GM21528 (cell line): ENCODE data around the gene HSPH1.
"Not testable (repeated sequence)": the region's sequence is repeated elsewhere in the genome, so short reads cannot be mapped to it uniquely, and the experiment has no call there.

Experiments
- ATAC-seq: cut with Tn5 transposase; IDR thresholded peaks from one replicate; pipeline ENCODE4 v1.9.1; 2021; ENCODE audit warnings: mild to moderate bottlenecking, moderate library complexity; ENCODE audit not compliant: unreplicated experiment, low FRiP score

Gene HSPH1

DNA sequence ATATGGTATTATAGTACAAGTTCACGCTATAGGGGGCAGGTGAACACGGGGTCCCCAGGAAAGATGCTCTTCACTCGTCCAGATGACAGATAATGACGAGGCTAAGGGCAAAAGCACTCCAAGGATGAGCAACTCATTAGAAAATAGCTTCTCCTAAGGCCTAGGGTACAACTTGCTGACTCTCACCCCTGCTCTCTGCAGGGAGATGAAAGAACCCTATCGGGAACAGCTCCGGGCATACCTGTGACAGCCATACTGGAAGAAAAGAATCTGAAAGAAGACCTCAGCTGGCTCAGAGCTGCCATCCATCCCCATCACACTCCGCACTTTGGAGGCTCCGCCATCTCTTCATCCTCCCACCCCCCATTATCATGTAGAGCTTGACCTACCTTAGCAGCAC, 17.5 kb upstream of the HSPH1 start:
- no peak for ATAC-seq

DNA sequence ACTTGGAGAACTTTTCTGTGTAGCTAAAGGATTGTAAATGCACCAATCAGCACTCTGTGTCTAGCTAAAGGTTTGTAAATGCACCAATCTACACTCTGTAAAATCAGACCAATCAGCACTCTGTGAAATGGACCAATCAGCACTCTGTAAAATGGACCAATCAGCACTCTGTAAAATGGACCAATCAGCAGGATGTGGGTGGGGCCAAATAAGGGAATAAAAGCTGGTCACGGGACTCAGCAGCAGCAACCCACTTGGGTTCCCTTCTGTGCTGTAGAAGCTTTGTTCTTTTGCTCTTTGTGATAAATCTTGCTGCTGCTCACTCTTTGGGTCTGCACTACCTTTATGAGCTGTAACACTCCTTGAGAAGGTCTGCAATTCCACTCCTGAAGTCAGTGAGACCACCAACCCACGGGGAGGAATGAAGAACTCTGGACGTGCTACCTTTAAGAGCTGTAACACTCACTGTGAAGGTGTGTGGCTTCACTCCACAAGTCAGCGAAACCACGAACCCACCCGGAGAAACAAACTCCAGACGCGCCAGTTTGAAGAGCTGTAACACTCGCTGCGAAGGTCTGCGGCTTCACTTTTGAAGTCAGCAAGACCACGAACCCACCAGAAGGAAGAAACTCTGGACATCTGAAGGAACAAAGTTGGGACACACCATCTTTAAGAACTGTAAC, 16.2 kb upstream of the HSPH1 start:
- ATAC-seq = not testable (repeated sequence)

DNA sequence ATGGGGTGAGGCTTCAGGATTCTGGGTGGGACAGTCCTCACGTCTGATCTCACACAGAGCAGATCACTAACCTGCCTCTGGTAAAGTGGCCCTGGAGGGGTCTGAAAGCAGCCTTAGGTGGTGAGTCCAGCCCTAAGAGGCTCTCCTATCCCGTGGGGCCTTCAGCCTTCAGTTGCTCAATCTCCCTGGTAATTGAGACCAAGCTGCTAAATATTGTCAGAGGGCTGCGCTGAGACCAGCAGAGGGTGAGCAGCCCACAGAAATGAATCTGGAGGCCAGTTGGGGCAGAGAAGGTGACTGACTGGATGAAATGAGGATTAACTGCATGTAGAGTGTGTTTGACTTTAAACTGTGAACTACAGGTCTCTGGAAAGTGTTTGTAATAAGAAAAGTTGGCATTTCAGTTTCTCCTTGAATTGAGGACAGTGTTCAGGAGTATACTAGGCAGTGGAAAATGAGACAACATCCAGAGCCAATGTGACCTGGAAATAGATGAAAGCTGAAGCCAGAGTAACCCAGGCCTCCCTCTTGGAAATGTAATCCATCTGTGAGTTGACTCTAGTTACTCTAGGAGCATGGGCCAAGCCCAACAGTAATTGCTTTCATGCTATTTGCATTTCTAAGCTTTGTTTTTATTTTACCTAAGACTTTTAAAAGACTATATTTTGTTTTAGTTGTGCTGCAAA, 14.3 kb upstream of the HSPH1 start:
- no peak for ATAC-seq

DNA sequence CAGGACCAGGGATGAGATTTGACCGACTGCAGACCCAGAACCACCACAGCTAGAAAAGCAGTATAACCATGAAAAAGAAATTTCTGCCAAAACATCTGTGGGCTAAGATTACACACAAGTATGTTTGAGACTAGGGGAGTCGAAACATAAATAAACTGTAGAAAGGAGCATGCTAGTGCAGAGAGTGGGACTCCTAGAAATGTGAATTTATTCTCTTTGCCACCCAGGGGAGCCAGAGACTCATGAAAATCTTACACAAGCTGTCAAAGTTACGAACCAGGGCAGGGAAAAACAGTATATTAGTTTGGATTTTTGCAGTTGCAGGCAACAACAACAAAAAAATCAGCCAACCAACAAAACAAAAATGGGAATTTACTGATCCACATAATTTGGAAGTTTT, 12.3 kb upstream of the HSPH1 start:
- no peak for ATAC-seq

DNA sequence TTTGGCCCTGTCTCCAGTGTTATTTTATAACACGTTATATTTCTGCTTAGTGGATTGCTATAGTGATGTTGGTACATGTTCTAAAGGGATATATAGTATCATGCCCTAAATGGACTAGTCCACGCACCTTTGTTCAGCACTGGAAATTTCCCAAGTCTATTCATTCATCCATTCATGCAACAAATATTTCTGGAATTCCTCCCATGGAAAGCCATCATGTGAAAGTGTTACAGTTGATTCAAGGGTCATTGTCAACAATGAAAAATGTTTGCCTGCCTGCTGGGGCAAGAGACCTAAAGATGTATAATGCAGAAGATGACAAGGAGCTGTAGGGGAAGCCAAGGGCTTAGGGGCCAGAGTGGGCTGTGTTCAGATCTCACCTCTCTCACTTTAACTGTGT, 10.8 kb upstream of the HSPH1 start:
- ATAC-seq = no peak

DNA sequence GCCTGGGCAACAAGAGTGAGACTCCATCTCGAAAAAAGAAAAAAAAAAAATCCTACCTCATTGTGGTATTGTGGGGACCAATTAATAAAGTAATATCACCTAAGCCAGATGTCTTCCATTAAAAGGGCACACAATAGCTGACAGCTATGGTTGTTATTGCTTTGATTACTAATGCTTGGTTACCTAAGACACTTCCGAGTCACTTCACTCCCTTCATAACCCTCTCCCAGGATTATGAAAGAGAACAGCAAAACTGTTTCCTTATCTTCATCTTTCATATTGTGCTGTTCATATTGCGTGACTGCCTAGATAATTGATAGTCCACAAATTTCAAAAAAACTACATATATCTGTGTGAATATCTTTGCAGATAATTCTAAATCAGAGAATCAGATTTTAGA, 10.3 kb upstream of the HSPH1 start:
- no peak for ATAC-seq

DNA sequence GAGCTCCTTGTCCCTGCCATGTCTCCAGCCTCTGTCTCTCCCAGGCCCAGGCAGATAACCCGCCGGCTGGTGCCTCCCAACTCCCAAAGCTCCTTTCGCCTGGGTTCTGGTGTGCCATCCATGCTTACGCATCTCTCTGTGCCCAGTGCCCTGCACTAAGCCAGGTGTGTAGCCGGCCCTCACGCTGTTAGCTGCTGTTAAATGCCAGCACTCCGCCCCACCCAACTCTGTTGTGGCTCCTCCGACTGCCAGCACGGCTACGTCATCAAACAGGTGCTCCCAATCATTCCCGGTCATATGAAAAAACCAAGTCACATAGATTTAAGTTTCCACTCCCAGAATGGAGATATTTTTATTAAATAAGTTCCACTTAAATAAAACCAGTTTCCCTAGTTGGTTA, 7.0 kb upstream of the HSPH1 start:
- ATAC-seq = no peak

DNA sequence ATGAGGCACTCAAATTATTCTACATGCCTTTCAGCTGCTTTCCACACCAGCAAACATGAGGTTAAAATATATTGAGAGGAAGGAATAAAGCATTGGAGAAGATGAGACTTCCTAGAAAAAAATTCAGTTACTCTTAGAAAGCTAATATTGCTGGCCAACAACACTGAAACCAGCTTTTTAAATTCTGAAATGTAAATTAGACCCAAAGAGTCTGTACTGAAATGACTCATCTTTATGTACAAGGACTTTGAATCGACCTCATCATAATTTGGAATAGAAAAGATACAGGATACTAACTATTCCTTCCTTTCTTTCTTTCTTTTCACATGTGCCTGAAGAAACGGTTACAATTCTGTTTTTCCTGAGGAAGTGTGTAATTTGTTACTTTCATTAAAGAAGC, 6.5 kb upstream of the HSPH1 start:
- ATAC-seq = peak; percentile 58

DNA sequence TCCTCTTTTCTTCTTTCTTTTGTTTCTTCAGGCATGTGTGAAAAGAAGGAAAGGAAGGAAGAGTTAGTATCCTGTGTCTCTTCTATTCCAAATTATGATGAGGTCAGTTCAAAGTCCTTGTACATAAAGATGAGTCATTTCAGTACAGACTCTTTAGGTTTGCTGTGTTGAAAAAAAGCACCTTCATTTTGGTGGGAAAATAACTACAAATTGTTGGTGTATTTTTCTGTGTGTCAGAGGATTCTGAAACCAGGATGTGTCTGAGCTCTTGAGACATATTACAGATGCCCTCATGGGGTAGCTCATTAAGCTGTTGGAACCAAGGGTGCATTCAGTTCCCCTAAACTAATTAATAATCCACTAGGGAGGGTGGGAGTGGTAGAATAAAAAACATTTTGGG, 5.8 kb upstream of the HSPH1 start:
- no peak for ATAC-seq

DNA sequence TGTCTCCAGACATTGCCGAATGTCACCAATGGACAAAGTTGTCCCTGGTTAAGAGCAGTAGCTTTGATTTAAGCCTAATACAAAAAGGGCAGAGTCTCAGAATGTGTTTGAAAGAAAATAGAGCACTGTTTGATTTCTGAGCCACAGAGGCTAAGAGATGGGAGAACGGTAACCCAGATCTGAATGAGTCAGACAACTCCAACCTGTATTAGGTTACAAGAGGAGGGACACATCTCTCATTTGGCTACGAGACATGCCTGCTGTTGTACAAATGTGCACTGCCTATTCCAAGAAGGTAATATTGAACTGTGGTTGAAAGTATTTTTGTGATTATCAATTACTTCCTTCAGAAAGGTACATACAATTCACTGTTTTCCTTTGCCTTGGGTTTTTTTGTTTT, 4.9 kb upstream of the HSPH1 start:
- ATAC-seq = no peak

DNA sequence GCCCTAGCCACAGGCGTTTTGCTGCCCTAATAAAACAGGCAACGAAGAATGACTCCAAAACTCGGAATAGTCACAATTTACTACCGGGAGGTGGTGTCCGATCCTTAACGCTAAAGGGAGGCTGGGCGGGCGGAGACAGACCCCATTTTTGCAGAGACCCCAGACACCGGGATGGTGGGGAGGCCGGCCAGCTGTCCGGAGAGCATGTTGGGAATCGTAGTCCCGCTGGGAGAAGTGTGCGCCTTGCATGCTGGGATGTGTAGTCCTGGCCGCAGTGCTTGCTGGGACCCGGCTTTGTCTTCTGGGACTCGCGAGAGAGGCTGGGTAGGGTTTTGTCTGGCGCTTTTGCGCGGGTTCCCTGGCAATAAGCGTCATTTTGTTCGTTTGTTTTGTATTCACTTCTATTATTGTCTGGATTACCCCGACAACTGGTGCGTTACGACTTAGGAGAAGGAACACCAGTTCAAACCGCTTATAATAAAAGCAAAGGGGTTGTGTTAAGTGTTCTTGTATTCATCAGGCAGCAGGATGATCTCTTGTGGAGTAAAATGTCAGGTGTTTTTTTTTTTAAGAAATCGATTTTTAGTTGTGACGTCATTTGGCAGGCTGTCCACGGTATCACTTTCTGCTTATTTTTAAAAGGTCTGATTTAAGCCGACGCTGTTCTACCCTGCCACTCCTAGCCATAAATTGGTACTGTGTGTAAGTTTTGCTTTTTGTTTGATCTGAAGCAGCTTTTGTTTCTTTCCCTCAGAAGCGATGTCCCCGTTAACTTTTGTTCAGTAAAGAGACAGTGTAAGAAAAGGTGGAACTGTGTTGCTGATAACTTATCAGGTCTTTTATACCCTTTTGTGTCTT, 676 bp upstream of the HSPH1 start:
- peak; percentile 89 for ATAC-seq

DNA sequence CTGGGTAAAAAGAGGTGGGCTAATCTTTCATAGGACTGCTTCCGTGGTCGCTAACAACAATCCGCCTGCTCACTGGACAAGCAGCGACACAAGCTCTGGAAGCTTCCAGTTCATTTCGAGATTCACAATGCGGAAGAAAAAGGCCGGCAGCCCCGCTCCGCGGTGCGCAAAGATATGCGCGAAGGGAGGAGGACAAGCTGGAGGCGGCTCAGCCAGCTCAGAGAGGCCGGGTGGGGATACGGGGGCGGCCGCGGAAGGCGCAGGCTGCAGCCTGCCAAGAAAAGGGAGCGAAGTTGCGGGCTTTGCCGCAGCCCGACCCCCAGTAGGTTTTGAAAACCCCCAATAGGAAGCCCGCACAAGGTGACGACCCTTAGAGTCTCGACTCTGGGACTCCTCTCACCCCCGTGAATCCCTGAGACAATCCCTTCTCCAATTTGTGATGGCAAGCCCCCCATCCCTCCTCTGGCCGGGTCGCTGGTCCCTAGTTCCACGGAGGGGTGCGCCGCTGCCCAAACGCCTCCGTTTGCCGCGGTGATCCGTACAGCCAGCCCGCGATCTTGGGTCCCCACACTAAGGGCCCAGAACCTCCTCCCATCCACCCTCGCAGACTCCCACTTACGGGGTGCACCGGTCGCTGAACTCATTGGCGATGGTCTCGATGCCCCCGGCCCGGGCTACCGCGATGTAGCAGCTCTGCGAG, 697 bp downstream of the HSPH1 start:
- ATAC-seq = peak; percentile 24

DNA sequence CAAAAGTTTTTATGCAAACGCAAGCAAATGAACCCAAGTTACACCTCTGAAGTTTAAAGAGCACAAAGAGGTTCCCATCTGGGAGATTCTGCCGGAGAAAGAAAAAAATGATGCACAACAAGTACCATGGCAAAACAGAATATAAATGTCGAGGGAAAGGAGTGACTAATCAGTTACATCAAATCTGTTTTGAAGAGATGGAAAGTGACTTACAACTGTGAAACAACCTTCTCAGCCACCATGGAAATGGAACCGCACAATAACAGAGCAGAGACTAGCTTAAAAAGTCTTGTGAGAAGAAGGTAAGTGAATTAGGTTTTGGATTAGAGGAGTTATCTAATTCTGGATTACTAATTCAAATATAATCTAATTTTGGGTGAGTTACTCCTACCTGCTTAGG, 2.4 kb downstream of the HSPH1 start:
- no peak for ATAC-seq

DNA sequence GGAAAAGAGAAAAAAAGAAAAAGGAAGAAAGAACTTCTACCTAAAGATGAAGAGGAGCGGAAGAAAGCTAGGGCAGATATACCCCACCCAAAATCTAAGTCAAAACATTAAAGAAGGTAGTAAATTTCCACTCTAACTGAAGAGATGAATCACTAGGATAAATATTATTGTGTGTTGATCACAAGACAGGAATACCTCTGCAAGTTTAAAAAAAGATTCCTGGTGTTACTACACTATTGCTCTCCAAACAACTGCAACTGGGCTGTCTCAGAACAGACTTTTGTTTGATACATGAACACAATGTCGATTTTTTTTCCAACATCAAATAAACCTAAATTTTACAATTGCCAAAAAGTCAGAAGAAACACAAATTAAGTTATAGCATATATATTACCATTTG, 6.8 kb downstream of the HSPH1 start:
- no peak for ATAC-seq

DNA sequence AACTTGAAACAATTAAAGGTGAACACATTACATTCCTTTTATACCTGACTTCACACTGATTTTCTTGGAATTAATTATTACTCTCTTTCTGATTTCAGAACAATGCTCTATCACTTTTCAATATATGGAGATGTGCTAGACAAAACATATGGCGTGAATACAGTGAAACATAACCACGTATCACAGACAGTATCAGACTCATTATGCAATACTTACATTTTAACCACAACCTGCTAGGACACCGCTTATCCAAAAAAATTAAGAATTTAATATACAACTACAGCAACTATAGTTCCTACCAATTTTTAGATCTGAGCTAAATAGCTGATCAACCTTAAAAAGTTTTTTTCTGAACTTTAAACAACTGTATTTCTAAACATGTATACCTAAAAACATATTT, 9.9 kb downstream of the HSPH1 start:
- ATAC-seq = no peak

DNA sequence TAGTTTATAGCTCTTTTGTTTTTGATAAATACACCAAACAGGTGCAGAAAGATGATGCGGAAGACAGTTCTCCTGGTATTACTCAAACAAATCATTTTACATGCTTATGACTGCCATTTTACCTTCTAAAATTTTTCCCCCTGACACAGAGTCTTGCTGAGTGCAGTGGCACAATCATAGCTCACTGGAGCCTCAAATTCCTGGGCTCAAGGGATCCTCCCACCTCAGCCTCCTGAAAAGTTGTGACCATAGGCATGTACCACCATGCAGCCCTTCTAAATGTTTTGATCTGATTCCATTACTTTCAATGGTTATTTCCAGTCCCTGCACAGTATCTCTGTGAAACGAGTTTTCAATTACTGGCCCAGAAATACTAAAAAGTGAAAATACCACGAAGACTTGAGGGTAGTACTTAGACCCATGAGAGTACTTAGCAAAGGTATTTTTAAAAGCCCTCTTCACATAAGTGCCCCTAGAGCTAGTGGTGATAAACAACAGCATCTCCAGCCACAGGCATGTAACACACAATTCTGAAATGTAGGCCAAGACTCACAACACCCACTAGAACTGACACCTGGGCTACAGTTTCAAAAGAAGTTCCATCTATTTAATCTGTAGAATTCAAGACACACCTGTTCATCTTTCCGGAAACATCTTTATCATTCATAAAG, 11.3 kb downstream of the HSPH1 start:
- no peak for ATAC-seq

DNA sequence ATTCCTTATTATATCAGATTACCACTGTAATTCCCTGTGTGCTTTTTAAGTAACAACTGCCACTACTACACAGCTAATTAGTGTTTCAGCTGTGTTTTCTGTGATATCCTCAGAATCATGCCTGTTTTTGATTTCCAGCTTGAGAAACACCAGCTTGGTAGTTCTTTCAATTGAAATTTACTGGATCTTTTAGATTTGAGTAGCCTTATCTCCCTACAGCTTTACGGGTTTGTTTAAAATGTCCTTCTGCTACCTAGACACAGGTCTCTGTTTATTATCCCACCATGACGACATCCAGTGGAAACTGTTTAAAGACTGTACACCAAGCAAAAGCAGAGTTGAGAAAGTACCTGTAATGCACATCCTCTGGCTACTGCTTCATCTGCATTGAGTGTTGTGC, 12.1 kb downstream of the HSPH1 start:
- no peak for ATAC-seq

DNA sequence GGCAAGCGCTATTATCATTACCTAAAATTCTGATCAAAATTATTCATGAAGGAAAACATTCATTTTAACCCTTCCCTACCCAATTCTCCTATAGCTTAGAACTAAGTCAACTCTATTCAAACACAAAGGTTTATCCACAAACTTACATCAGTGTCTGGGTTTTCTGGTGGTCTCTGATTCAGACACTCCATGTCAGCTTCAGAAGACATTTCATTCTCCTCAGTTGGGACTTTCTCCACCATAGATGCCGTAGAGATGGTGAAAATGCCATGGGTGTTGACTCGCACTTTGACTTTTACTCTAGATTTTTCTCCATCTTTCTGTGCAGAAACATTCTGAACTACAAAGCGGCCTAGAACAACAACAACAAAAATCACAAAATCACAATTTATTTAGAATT, 16.3 kb downstream of the HSPH1 start:
- no peak for ATAC-seq

DNA sequence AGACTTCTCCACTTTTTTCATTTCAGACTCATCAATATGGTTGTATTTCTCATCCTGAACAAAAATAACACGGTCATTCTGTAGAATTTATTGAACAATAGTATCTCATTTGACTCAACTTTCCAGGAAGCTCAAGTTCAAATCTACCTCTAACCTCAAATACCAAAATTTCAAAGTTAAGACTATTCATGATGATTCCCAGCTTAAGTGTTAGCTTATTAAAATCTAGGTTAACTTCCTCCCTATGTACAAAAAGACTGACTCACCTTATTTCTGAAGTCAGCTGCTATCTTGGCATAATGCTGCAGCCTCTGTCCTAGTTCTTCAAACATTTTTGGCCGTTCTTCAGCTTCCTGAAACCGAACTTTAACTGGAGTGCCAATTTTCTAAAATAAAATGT, 23.2 kb downstream of the HSPH1 start:
- ATAC-seq = no peak

DNA sequence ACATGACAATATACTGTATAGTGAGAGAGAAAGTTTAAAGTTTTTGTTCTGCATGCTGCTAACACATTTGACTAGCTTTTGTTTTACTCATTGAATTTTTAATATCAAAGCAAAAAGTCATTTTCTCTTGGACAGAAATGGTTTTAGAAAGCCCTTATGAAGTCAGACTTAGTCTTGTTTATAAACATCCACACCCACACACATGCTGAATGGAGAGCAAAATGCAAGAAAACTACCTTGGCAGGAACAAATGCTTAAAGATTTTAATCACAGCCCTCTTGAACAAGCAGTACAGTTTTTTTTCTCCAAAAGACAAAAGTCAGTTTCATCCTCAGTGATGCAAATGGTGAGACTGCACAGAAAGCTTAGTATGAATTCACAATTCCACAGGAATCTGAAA, 25.0 kb downstream of the HSPH1 start:
- ATAC-seq = no peak
